LNCAP (cell line): ENCODE data around the gene UCMA.

Experiments used
- TF ChIP-seq, protein P1 (sequence below): fragments of 450-650 bp; IDR thresholded peaks from 2 replicates; pipeline ENCODE4 v1.5.1; 2017; ENCODE audit warnings: mild to moderate bottlenecking

UCMA gene

DNA sequence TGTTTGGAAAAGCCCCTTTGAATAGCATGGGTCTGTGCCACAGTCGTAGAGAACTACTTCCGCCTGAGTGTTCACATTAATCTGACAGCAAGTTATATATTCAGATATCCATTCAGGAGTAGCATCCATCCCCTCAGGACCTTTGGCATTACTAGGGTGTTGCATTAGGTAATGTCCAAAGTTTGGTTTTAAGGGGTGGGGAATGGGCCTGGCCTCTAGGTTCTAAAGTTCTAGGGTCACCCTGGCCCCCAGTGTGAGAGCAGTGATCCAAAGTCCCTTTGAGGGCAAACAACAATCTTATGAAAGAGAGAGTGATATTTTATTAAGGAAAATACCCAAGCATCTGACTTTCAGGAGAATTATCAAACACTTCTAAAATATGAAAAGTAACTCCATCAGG, 60.6 kb downstream of the UCMA start:
- TF ChIP-seq, protein P1, sequence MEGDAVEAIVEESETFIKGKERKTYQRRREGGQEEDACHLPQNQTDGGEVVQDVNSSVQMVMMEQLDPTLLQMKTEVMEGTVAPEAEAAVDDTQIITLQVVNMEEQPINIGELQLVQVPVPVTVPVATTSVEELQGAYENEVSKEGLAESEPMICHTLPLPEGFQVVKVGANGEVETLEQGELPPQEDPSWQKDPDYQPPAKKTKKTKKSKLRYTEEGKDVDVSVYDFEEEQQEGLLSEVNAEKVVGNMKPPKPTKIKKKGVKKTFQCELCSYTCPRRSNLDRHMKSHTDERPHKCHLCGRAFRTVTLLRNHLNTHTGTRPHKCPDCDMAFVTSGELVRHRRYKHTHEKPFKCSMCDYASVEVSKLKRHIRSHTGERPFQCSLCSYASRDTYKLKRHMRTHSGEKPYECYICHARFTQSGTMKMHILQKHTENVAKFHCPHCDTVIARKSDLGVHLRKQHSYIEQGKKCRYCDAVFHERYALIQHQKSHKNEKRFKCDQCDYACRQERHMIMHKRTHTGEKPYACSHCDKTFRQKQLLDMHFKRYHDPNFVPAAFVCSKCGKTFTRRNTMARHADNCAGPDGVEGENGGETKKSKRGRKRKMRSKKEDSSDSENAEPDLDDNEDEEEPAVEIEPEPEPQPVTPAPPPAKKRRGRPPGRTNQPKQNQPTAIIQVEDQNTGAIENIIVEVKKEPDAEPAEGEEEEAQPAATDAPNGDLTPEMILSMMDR: no peak
